ENCODE results near the gene SNED1. TPM values are rescaled to one million over a fixed set of nuclear protein-coding genes. Genes with fewer than 3 reads are reported as not detected.

The SNED1 gene
- total RNA-seq, 2 experiments from 2014 or later = 1.4 to 1.8 TPM

- ATAC-seq (no peak), DNase-seq (no peak)
- Mint-ChIP-seq H3K36me3 (ENCODE audit: low read depth) (no peaks in the 10 kb centered on the region), H3K9me3 (no peaks in the 10 kb centered on the region), H3K4me1 (ENCODE audit: low read depth) (no peaks in the 10 kb centered on the region), H3K27ac (no peak overlapping the region), H3K4me3 (no peak overlapping the region), H3K27me3 (no peaks in the 10 kb centered on the region)
- TF ChIP-seq, protein P1, sequence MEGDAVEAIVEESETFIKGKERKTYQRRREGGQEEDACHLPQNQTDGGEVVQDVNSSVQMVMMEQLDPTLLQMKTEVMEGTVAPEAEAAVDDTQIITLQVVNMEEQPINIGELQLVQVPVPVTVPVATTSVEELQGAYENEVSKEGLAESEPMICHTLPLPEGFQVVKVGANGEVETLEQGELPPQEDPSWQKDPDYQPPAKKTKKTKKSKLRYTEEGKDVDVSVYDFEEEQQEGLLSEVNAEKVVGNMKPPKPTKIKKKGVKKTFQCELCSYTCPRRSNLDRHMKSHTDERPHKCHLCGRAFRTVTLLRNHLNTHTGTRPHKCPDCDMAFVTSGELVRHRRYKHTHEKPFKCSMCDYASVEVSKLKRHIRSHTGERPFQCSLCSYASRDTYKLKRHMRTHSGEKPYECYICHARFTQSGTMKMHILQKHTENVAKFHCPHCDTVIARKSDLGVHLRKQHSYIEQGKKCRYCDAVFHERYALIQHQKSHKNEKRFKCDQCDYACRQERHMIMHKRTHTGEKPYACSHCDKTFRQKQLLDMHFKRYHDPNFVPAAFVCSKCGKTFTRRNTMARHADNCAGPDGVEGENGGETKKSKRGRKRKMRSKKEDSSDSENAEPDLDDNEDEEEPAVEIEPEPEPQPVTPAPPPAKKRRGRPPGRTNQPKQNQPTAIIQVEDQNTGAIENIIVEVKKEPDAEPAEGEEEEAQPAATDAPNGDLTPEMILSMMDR (IDR thresholded peaks at IDR 0.05) = no peak
- POLR2A ChIA-PET = no interaction called here
- intact Hi-C loops (cut with micrococcal nuclease) = no loop called here
- CTCF ChIA-PET = no interaction called here
Observed at GRCh38 chr2:240967681-240968621, 30.5 kb upstream of the SNED1 start.

GRCh38 chr2:240968731-240969624 is 29.4 kb upstream of the SNED1 start:
- DNase-seq = no peak
- no peaks in the 10 kb centered on the region for H3K4me1 Mint-ChIP-seq (ENCODE audit: low read depth)
- POLR2A ChIA-PET = no interaction called here
- H3K9me3 Mint-ChIP-seq = no peaks in the 10 kb centered on the region
- no peak for ATAC-seq
- H3K36me3 Mint-ChIP-seq (ENCODE audit: low read depth) = no peaks in the 10 kb centered on the region
- TF ChIP-seq, protein P1 (IDR thresholded peaks at IDR 0.05) = no peak
- H3K27ac Mint-ChIP-seq = no peak overlapping the region
- H3K27me3 Mint-ChIP-seq = no peaks in the 10 kb centered on the region
- intact Hi-C loops (cut with micrococcal nuclease) = no loop called here
- H3K4me3 Mint-ChIP-seq = no peak overlapping the region
- CTCF ChIA-PET = no interaction called here

DNA sequence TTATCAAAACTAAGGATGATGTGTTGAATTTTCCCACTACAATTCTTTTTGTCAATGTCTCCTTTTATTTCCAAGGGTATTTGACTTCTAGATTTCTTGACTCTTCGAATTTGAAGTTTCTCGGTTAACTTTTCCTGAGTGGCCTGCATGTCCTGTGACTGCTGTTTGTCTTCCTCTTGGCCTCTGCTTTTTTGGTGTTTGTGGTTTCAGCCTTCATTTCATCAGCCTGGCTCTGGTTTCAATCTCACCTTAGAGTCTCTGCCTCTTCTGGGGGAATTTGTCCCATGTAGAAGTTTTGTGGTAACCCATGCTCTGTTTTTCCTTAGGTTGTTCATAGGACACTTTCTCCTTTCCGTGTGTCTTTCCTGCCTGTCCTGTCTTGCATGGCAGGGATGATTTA is 28.3 kb upstream of the SNED1 start:
- H3K27ac Mint-ChIP-seq = no peak overlapping the region
- DNase-seq (no peak), ATAC-seq (no peak)
- H3K36me3 Mint-ChIP-seq (ENCODE audit: low read depth) = no peaks in the 10 kb centered on the region
- TF ChIP-seq, protein P1 (IDR thresholded peaks at IDR 0.05) = no peak
- H3K9me3 Mint-ChIP-seq = no peaks in the 10 kb centered on the region
- POLR2A ChIA-PET = no interaction called here
- peaks cover 4% of the 10 kb centered on the region for H3K27me3 Mint-ChIP-seq
- H3K4me3 Mint-ChIP-seq = no peak overlapping the region
- intact Hi-C loops (cut with micrococcal nuclease) = no loop called here
- CTCF ChIA-PET = no interaction called here
- H3K4me1 Mint-ChIP-seq (ENCODE audit: low read depth) = peaks cover 5% of the 10 kb centered on the region

DNA sequence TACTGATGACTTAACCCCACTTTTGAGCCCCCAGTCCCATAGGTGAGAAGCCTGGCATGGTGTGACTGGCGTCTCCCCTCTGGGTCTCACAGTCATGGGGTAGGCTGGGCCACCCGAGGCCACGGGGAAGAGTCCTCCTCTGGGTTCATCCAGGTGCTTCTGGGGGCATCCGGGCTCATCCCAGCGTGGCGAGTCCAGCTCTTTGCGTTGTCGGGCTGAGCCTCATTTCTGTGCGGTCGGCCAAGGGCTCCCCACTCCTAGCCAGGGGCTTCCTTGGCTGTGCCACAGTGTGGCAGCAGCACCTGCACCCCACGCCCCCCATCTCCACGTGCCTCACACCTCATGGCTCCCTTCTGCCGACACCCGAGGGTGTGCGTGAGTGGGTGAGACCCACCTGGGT is 27.6 kb upstream of the SNED1 start:
- intact Hi-C loops (cut with micrococcal nuclease) = no loop called here
- H3K27ac Mint-ChIP-seq = no peak overlapping the region
- peaks cover 5% of the 10 kb centered on the region for H3K4me1 Mint-ChIP-seq (ENCODE audit: low read depth)
- H3K9me3 Mint-ChIP-seq = no peaks in the 10 kb centered on the region
- no peaks in the 10 kb centered on the region for H3K36me3 Mint-ChIP-seq (ENCODE audit: low read depth)
- H3K4me3 Mint-ChIP-seq = no peak overlapping the region
- ChIA-PET CTCF (no interaction called here), POLR2A (no interaction called here)
- ATAC-seq (no peak), DNase-seq (no peak)
- H3K27me3 Mint-ChIP-seq = peaks cover 4% of the 10 kb centered on the region
- TF ChIP-seq, protein P1 (IDR thresholded peaks at IDR 0.05) = no peak

DNA sequence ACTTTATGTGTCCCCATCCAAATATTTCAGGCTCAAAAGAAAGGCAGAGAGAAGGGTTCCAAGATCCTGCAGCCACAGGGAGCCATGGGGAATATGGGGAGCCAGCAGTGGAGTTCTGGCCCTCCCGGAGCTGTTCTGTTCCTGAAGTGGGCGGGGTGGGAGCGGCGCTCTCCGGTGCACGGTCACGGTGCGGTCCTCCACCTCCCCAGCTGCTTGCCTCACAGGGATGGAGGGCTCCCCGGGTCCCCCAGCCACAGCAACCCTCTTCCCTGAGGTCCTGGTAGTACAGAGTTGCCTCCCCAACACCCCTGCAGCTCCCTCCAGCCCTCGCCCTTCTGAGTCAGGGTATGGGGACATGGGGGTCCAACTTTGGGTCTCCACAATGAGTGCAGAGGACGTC is 26.2 kb upstream of the SNED1 start:
- ChIA-PET CTCF (interaction anchor here (2.9 kb wide), 1 partner anchor 11 kb away, joined by 12 read pairs; no protein-coding TSS in a partner anchor), POLR2A (no interaction called here)
- DNase-seq (no peak), ATAC-seq (no peak)
- Mint-ChIP-seq H3K4me1 (ENCODE audit: low read depth) (peaks cover 5% of the 10 kb centered on the region), H3K4me3 (no peak overlapping the region), H3K27ac (no peak overlapping the region), H3K9me3 (no peaks in the 10 kb centered on the region), H3K27me3 (peaks cover 4% of the 10 kb centered on the region), H3K36me3 (ENCODE audit: low read depth) (no peaks in the 10 kb centered on the region)
- TF ChIP-seq, protein P1 (IDR thresholded peaks at IDR 0.05) = no peak
- intact Hi-C loops (cut with micrococcal nuclease) = no loop called here

Data from activated CD8-positive, alpha-beta T cell treated with anti-CD3 and anti-CD28 coated beads for 36 hours (primary cell).